WERI-Rb-1 (cell line): ENCODE results near the gene LPP.
A peak's percentile ranks its signal among the peaks of the same experiment; 100 is the strongest.

Experiments
- DNase-seq: peaks from one replicate; pipeline ENCODE4 v3.0.0-alpha.2; 2020
- H3K27ac ChIP-seq: fragments of 250-450 bp; sonication (Bioruptor Pico); 2 replicates; pipeline ENCODE4 v1.5.1; 2020; ENCODE audit warnings: mild to moderate bottlenecking, moderate library complexity
- H3K27me3 ChIP-seq: fragments of 250-450 bp; sonication (Bioruptor Pico); 2 replicates; pipeline ENCODE4 v1.5.1; 2021; ENCODE audit warnings: mild to moderate bottlenecking, low read depth, moderate library complexity; ENCODE audit not compliant: insufficient read depth, severe bottlenecking
- H3K36me3 ChIP-seq: fragments of 250-450 bp; sonication (Bioruptor Pico); 2 replicates; pipeline ENCODE4 v1.5.1; 2020; ENCODE audit warnings: mild to moderate bottlenecking, moderate library complexity
- H3K4me3 ChIP-seq: 2 replicates; pipeline ENCODE4 v1.5.1; 2011; ENCODE audit warnings: low read depth, mild to moderate bottlenecking, control low read depth, low read length
- H3K9me3 ChIP-seq: fragments of 250-450 bp; sonication (Bioruptor Pico); 2 replicates; pipeline ENCODE4 v1.5.1; 2021; ENCODE audit warnings: mild to moderate bottlenecking, moderate library complexity; ENCODE audit not compliant: severe bottlenecking
- TF ChIP-seq, protein P1 (sequence below): IDR thresholded peaks from 2 replicates; pipeline ENCODE4 v1.5.1; 2011; ENCODE audit warnings: low read depth, mild to moderate bottlenecking, control low read depth, inconsistent platforms, low read length

LPP gene

DNA sequence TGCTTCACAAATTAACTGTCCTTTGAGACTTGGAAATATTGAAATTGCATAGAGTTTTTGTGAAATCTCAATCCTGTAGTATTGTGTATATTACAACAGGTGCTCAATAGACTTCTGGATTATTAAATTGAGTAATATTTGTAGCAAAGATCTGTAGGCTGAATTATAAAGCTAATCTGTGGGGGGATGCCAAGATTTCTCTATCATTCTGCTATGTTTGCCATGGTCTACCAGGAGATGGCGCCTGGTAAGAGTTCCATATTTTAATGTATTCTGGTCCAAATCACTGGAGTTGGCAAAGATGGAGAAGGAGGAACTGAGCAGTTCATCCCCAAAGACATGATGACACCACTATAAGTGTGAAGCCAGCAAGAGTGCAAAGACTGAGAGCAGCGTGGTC is 676.9 kb downstream of the LPP start:
- TF ChIP-seq, protein P1, sequence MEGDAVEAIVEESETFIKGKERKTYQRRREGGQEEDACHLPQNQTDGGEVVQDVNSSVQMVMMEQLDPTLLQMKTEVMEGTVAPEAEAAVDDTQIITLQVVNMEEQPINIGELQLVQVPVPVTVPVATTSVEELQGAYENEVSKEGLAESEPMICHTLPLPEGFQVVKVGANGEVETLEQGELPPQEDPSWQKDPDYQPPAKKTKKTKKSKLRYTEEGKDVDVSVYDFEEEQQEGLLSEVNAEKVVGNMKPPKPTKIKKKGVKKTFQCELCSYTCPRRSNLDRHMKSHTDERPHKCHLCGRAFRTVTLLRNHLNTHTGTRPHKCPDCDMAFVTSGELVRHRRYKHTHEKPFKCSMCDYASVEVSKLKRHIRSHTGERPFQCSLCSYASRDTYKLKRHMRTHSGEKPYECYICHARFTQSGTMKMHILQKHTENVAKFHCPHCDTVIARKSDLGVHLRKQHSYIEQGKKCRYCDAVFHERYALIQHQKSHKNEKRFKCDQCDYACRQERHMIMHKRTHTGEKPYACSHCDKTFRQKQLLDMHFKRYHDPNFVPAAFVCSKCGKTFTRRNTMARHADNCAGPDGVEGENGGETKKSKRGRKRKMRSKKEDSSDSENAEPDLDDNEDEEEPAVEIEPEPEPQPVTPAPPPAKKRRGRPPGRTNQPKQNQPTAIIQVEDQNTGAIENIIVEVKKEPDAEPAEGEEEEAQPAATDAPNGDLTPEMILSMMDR, result peak; percentile 24; the same call in 1 of the 2 replicates
- Histone ChIP-seq H3K36me3 (no peaks in the 10 kb centered on the region), H3K27me3 (no peaks in the 10 kb centered on the region), H3K27ac (no peak overlapping the region), H3K9me3 (no peaks in the 10 kb centered on the region), H3K4me3 (no peak overlapping the region)
- no peak for DNase-seq

DNA sequence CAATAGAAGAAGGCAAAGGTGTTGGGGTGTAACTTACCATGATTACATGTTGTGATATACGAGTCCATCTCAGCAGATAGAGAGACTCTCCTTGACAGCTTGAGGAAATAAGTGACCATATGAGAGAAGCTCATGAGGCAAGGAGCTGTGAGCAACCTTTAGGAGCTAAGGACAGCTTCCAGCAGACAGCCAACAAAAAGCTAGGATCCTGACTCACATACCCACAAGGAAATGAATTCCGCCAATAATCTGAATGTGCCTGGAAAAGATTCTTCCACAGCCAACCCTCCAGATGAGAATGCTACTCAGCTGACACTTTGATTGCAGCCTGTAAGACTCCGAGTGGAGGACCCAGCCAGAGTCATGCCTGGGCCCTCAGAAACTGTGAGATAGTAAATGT is 678.2 kb downstream of the LPP start:
- TF ChIP-seq, protein P1, result no peak
- Histone ChIP-seq H3K9me3 (no peaks in the 10 kb centered on the region), H3K36me3 (no peaks in the 10 kb centered on the region), H3K27ac (no peak overlapping the region), H3K27me3 (no peaks in the 10 kb centered on the region), H3K4me3 (no peak overlapping the region)
- DNase-seq, result no peak

DNA sequence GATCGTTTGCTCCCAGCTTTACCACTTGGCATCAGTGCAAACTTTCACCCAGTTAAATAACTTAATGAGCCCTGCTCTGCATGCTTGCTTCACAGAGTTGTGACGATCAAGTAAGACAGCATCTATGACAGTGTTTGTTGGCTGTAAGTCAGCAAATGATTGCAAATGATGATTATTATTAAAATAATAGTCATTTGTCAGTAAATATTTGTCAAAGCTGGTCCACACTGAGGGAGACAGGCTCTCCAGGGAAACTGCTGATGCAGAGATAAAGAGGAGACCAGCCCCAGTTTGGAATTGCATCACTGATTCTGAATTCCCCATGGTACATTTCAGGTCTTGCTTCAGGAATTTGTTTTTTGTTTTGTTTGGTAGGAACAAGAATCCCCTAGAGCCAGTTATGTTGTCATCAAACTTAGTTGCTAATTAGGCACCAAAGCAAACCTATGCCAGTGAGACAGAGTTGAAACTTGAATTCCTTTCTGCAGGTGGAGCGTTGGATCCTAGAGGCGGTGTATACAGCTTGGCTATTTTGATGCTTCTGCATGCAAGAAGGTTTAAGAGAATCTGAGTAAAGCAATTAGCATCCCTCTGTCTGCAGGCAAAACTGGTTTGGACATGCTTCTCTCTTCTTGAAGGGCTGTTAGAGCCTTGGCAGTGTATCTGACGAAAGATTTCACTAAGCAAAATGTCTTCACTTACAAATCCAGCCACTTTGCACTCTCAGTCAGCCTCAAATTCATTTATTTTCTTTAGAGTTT is 679.2 kb downstream of the LPP start:
- H3K27me3 ChIP-seq, result no peaks in the 10 kb centered on the region
- H3K27ac ChIP-seq, result no peak overlapping the region
- no peaks in the 10 kb centered on the region for H3K36me3 ChIP-seq
- no peak for DNase-seq
- TF ChIP-seq, protein P1, result no peak
- H3K4me3 ChIP-seq, result no peak overlapping the region
- no peaks in the 10 kb centered on the region for H3K9me3 ChIP-seq

DNA sequence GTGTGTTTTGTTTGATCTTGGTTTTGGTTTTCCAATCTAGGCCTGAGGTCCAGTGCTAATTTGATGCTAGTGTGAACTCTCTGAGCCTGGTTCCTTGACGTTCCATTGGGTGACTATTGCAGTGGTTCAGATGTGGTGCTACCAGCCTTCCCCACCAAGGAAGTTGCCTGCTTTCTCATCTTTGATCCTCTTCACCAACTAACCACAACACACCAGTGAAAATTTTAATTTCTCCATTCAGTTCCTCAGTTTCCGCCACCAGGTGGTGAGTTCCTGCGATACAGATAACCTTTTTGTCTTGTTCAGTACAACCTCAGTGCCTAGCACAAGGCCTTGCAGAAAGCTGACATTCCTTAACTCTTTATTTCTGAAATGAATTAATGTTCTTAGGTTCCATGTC is 680.4 kb downstream of the LPP start:
- no peaks in the 10 kb centered on the region for H3K27me3 ChIP-seq
- no peaks in the 10 kb centered on the region for H3K9me3 ChIP-seq
- no peaks in the 10 kb centered on the region for H3K36me3 ChIP-seq
- no peak overlapping the region for H3K27ac ChIP-seq
- TF ChIP-seq, protein P1, result no peak
- DNase-seq, result no peak
- H3K4me3 ChIP-seq, result no peak overlapping the region

- Histone ChIP-seq H3K27me3 (no peaks in the 10 kb centered on the region), H3K9me3 (no peaks in the 10 kb centered on the region), H3K27ac (no peak overlapping the region), H3K4me3 (no peak overlapping the region), H3K36me3 (no peaks in the 10 kb centered on the region)
- no peak for DNase-seq
- TF ChIP-seq, protein P1, result no peak
Observed at GRCh38 chr3:188839187-188839695, 685.3 kb downstream of the LPP start.
